NK-92 treated with Interleukin-12 subunit alpha and Interleukin-12 subunit beta, amount 100 ng/mL, for 24 hours (cell line): ENCODE results near the gene ADPRM.
"Not testable (repeated sequence)": the region's sequence is repeated elsewhere in the genome, so short reads cannot be mapped to it uniquely, and the experiment has no call there.

Source experiments
- DNase-seq: peaks from one replicate; lab custom pipeline; 2025; lab: John Stamatoyannopoulos, UW

The ADPRM gene

GRCh38 chr17:10697092-10698081 is at the start of gene ADPRM, which contains the start of gene SCO1:
Gene ADPRM (plus strand): TSS chr17:10697594. CDS start chr17:10704927, 7,333 bp downstream.
Gene SCO1 (minus strand): TSS chr17:10697533. CDS start chr17:10697507, 26 bp downstream.
- DNase-seq = peak; percentile 72

DNA sequence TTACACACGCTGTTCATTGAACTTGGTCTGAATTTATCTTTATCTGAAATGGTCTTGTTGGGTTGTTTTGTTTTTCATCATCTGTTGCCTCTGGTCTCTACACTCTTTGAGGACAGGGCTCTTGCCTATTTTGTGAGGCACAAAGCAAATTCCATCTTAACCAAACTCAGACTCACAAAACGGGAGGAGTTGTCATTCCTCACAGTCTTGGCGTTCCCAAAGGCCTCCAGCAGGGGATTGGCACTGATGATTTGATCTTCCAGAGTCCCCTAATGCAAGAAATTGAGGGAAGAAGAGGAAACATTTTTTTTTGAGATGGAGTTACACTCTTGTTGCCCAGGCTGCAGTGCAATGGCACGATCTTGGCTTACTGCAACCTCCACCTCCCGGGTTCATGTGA is 49.0 kb upstream of the ADPRM start:
- DNase-seq = no peak

GRCh38 chr17:10648956-10649355 is 48.4 kb upstream of the ADPRM start:
- DNase-seq = no peak

DNA sequence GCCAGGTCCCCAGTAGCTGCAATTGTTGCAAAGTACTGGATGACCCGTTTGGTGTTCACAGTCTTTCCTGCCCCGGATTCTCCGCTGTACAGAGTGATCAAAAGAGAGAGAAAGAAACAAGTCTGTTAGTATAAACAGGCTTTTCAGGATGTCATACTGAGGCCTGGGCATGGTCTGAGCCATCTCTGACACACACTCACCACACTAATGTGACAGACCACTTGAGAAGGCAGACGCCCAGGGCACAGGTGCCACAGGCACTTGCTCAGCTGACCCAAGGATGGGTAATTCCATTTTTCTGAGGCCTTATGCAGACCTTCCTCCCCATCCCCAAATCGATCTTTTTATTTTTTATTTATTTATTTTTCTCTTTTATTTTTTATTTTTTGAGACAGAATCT is 47.8 kb upstream of the ADPRM start:
- DNase-seq = no peak

- DNase-seq = no peak
Observed at GRCh38 chr17:10651927-10652326, 45.5 kb upstream of the ADPRM start.

- no peak for DNase-seq
Observed at GRCh38 chr17:10652984-10653659, 44.3 kb upstream of the ADPRM start.

DNA sequence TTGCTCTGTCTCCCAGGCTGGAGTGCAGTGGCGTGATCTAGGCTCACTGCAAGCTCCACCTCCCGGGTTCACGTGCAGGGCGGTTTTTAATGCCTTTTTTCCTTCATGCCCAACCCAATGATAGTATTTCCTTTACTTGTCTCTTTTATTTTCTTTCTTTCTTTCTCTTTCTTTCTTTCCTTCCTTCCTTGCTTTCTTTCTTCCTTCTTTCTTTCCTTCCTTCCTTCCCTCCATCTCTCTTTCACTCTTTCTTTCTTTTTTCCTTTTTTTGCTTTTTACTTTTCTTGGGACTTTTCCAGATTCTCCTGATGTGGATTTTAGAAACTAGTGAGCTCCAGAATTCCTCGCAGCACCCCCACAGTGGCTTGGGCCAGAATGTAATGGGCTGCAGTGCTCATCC is 43.4 kb upstream of the ADPRM start:
- DNase-seq = no peak

GRCh38 chr17:10657148-10657547 is 40.2 kb upstream of the ADPRM start, which contains the start of gene MYH3:
Gene MYH3 (minus strand): TSS chr17:10657309. CDS start chr17:10655064, 2,245 bp downstream.
- no peak for DNase-seq

DNA sequence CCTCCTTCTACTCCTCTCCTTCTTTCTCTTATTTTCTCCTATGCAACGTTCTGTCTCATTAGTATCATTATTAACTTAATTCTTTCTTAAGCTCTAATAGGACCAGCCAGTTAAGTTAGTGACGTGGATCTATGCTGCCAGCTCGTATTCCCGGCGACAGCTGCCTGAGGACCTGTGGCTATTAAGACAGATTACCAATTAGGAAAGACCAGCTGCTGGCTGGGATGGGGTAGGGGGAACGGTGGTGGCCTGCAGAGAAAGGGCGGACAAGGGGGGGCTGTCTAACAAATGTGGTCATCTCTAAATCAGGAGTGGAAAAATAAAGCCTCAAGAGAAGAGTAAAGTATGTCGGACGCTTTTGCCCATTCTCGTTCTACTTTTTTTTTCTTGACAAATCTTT is 39.5 kb upstream of the ADPRM start:
- no peak for DNase-seq

DNA sequence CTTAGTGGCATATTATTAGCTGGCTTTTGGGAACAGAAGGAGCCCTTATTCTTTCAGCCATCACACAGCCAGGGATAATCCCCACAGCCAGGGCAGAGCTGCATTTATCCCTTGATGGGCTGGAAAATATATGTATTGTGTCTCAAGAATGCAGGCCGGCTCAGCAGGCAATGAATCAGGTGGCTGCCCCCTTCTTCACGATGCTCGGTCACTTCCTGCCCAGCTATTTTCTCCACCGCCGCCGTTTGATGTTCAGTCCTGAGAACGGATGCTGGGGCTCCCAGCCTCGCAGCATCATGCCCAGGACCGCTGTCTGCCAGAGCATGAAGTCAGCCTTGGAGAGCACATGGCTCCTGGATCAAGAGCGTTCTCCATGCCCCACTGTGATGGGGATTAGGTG is 36.0 kb upstream of the ADPRM start:
- DNase-seq = no peak

DNA sequence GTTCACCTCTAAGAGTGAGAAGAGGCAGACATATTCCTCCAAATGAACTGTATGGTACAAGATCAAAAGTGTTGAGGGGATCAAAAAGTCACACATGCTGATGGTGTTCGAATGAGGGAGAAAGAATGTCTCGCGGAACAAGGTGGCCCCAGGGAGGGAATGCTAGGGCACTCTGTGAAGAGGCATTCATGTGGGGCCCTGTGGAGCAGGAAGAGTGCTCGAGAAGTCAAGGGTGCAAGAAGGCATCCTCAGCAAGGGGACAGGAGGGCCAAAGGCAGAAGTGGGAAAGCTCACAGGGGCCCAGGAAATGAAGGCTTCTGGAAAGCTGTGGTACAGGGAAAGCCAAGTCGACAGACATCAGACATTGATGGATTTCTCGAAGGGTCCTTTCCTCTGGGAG is 34.2 kb upstream of the ADPRM start:
- DNase-seq = no peak

- no peak for DNase-seq
Observed at GRCh38 chr17:10664571-10664970, 32.8 kb upstream of the ADPRM start.

DNA sequence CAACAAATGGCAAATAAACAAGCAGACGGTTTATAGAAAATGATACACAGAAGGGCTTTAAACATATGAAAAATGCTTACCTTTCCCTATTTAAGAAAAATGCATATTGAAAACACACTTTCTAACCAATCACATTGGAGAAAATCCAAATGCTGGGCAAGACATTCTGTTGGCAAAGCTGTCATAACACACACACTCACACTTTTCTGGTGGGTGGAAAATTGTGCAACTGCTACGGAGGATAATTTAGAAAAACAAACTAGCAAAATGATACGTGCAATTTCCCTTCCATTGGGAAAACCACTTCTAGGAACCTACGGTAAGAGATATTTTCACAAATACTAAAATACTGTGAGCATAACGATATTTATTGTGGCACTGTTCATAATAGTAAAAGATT is 30.5 kb upstream of the ADPRM start:
- DNase-seq = no peak

GRCh38 chr17:10668775-10669174 is 28.6 kb upstream of the ADPRM start:
- DNase-seq = no peak

- no peak for DNase-seq
Observed at GRCh38 chr17:10673312-10673711, 24.1 kb upstream of the ADPRM start.

- no peak for DNase-seq
Observed at GRCh38 chr17:10674704-10675103, 22.7 kb upstream of the ADPRM start.

DNA sequence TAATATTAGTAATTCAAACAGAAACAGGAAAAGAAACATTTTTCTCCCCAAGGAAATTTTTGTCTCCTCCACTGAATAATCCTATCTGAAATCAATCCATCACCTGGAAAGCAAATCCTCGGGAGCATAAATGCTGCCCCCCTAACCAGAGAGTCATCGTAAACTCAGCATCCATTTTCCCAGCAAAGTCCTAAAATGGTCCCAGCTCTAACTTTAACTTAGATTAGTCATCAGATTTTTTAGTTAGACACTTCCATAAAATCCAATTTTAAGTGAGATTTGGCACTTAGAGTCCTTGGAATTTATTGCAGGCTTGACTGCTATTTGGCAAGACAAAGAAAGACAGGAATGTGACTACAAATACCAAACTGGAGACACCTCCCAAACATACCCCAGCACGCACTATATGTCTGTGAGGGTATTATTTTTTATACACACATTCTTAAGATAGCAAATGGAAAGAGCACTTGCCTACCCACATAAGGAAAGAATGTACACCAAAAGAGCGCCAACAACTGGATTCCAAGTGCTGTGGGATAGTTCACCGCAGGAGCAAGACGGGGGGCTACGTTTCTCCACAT is 15.4 kb upstream of the ADPRM start:
- no peak for DNase-seq

DNA sequence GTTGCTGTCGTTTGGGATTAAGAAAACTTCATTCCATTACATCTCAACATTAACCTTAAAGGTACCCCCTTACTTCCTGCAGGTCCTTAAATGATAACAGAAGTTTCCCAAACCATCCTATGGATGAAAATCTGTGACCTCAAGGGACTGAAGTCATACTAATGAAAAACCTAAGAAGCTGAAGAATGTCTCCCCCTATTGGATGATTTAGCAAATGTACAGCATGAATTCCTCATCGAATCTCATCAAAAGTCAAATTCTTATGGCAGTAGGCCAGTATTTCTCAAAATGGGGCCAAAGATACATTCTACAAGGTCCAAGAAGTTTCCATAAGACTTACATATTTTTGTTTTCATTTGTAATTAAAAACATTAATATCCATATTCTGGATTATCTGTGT is 13.5 kb upstream of the ADPRM start:
- no peak for DNase-seq

DNA sequence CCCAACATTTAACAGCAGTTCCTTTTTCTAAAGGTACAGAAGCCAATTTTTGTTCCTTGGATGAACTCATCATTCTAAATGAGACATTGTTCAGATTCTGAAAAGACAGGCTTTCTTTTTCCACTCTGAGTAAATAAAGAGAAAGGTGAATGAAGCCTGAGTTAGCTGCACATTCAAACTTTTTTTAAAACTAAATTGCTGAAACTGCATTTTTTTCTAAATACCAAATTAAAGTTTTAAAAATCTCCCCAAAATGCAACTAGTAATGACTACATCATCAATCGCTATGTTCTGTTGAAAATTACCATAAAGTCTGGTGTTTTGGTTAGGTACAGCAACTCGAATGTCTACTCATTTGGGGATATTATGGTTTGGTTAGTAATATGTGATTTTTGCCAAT is 9.9 kb upstream of the ADPRM start:
- no peak for DNase-seq

GRCh38 chr17:10695875-10696407 is 1.5 kb upstream of the ADPRM start:
- DNase-seq = not testable (repeated sequence)

DNA sequence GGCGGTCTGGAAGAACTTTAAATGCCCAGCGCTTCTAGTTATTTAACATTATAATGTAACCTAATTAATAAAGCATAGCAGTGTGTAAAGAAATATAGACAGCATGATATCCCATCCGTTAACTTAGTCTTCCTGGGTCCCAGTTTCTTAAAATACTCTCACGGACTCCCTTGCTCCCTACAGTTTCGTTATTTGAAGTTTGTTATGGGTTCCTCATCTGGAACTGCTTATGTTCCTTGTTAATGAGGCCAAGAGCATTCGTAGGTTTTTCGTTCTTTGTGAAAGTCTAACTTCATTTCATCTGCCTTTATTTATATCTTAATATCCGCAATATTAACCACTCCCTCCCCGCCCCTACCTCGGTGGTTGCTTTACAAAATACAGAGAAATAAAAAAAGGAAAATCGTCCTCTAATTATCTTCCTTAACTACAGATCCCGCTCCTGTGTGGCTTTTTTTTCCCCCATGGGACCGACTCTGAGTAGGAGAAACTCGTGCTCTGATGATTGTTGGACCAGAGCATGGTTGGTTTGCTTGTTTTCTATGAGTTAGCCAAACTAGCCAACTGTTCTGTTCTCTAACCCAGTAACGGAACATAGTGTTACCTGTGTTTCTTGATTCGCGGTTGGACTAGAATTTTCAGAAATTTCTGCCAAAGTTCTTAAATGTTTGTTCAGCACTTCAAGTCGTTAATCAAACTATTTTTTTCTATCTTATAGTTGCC is 863 bp downstream of the ADPRM start:
- DNase-seq = no peak

DNA sequence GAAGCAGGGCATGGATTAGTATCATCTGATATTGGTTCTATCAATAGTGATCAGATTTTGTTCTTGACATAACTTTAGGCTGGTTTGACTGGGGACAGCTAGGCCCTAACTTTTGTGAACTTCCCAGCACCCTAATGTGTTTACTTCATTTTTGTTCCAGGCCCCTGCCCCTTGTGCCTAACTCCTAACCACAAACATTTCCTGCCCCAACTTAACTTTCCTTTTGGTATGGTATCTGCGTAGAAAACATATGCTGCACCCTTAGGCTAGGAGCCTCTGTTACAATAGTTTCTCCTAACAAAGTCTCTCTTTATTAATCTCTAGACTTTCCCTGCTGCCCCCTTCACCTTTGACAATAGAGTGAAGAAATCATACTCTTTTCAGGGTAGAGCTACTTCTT is 2.5 kb downstream of the ADPRM start:
- no peak for DNase-seq
